ENCODE results near the gene TMEM145.

The TMEM145 gene

DNA sequence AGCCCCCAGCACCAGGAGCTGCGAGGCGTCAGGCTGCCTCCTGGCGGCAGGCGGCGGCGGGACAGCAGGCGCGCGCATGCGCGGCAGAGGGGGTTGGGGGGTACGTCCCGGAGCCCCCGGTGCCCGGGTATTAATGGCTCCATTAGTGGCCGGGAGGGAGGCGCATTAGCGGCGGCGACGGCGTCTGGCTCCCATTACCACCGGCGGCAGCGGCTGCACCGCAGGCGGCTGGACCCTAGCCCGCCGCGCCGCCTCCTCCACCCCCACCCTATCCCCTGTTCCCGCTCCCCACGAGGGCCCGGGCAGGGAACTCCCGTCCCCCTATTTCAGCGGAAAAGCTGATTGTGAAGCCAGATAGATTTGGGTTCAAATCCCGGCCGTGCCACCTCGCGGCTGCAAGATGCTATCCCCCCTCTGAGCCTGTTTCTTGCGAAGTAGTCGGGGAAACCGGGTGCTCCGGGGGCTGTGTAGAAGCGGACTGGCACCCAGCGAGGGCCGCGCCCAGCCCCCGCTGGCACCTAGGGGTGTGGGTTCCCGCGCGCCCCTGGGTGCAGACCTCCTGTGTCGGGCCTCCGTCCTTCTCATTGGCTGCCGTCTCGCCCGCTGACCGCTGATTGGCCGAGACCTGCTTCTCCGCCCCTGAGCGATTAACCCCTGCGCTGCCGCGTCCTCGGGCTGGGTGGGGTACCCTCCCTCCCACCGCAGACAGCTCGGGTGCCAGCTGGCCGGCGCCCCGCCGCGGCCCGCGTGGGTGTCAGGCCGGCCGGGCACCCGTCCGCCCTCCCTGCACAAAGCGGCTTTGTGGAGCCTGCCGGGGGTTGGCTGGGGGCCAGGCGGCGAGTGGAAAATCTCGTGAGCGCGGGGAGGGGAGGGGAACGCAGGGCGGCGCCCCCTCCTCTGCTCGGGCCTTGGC lies 33.0 kb upstream of the TMEM145 start:
- peak overlapping the region; percentile 82 for H3K4me3 ChIP-seq (ENCODE audit: low read length)
- H3K9ac ChIP-seq (ENCODE audit: low read length) = peak overlapping the region; percentile 47
- peaks cover 51% of the 10 kb centered on the region for H3K4me1 ChIP-seq (ENCODE audit: control insufficient read depth, insufficient read depth, low read length)
- peak overlapping the region; percentile 93 for H3K27ac ChIP-seq (ENCODE audit: low read depth, low read length)
- H3K36me3 ChIP-seq (ENCODE audit: control insufficient read depth, insufficient read depth, low read length) = no peaks in the 10 kb centered on the region
- H3K27me3 ChIP-seq (ENCODE audit: control insufficient read depth, insufficient read depth, low read length) = no peaks in the 10 kb centered on the region

DNA sequence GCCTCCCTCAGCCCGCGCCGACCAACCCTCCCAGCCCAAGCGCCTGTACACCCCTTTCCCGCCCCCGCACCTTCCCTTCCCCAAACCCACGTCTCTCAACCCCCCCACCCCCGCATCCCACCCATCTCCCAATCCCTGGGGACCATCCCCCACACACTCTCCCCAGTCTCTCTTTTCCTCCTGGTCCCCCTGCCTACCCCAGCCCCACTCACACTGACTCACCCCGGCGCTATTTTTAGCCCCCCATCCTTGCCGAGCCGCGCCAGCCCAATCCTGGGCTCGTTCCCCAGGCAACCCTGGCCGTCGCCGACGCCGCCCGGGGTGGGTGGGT lies 32.3 kb upstream of the TMEM145 start:
- Histone ChIP-seq H3K27me3 (ENCODE audit: control insufficient read depth, insufficient read depth, low read length) (no peaks in the 10 kb centered on the region), H3K4me3 (ENCODE audit: low read length) (peak overlapping the region; percentile 82), H3K4me1 (ENCODE audit: control insufficient read depth, insufficient read depth, low read length) (peaks cover 55% of the 10 kb centered on the region), H3K27ac (ENCODE audit: low read depth, low read length) (peak overlapping the region; percentile 93), H3K36me3 (ENCODE audit: control insufficient read depth, insufficient read depth, low read length) (no peaks in the 10 kb centered on the region), H3K9ac (ENCODE audit: low read length) (no peak overlapping the region)

DNA sequence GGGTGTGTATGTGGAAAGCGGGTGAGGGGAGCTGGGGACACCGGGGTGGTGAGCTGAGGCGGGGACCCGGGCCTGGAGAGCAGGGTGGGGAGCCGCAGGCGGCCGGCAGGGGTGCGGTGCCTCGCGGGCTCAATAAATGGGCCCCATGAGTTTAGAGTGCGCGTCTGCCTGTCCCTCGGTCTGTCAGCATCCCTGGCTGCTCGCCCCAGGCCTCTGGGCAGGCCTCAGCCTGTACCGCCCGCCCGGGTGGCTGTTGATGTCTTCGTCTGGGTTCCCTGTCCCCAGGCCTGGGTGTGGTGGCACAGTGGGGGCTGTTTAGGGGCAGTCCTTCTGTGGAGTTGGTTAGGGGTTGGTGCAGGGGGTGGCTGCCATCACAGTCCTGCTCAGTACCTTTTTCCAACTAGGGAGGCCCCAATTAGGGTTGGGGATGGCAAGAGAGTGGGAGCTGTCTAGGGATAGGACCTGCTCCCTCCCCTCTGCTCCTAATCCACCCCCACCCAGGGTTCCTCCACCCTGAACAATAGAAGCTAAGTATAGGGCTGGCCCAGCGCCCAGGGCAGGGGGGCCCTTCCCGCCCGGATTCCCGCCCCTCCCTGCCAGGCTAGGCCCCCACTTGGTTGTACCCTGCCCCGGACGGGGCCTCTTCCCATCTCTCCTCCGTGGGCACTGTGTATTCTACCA lies 31.8 kb upstream of the TMEM145 start:
- H3K4me3 ChIP-seq (ENCODE audit: low read length) = peak overlapping the region; percentile 50
- peak overlapping the region; percentile 93 for H3K27ac ChIP-seq (ENCODE audit: low read depth, low read length)
- H3K27me3 ChIP-seq (ENCODE audit: control insufficient read depth, insufficient read depth, low read length) = no peaks in the 10 kb centered on the region
- H3K9ac ChIP-seq (ENCODE audit: low read length) = no peak overlapping the region
- H3K4me1 ChIP-seq (ENCODE audit: control insufficient read depth, insufficient read depth, low read length) = peaks cover 60% of the 10 kb centered on the region
- H3K36me3 ChIP-seq (ENCODE audit: control insufficient read depth, insufficient read depth, low read length) = no peaks in the 10 kb centered on the region

DNA sequence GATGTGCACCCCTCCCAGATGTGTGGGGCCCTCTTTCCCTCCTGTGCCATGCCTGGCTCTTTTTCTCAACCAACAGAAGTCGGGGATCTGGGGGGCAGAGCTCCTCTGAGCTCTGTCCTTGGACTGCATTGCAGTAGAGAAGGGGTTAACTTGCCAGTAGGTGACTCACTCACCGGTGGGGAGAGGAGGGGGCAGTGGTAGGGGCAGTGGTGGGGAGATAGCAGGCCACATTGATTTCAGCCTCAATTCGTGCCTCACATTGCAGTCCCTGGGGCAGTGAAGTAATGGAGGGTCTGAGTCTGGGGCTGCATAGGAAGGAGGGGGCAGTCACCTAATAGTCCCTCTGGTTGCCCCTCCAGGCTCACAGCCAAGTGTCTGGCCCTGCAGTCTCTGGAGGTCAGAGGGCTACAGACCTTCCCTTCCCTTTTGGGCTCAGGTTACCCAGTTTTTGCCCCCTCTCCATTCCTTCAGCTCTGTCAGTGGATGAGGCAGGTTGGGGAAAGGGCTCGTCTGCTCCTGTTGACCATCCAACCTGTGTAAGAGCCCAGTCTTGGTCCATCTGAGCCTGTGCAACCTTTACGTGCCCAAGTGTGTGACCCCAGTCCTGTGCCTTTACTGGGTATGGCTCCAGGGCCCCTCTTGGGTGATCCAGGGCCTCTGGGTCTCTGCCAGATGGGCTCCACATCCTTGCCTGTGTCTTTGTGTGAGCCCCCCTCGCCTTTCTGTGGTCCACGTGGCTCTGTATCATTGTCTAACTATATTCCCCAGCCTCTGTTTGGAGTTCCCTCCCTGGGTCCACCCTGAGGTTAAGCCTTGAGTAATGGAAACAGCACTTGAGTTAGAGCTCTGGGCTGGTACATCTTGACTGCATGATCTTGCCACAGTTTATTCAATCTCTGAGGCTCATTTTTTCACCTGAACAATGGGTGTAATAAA lies 31.0 kb upstream of the TMEM145 start:
- H3K27me3 ChIP-seq (ENCODE audit: control insufficient read depth, insufficient read depth, low read length) = no peaks in the 10 kb centered on the region
- H3K9ac ChIP-seq (ENCODE audit: low read length) = no peak overlapping the region
- H3K27ac ChIP-seq (ENCODE audit: low read depth, low read length) = peak overlapping the region; percentile 93
- peaks cover 60% of the 10 kb centered on the region for H3K4me1 ChIP-seq (ENCODE audit: control insufficient read depth, insufficient read depth, low read length)
- no peak overlapping the region for H3K4me3 ChIP-seq (ENCODE audit: low read length)
- no peaks in the 10 kb centered on the region for H3K36me3 ChIP-seq (ENCODE audit: control insufficient read depth, insufficient read depth, low read length)

DNA sequence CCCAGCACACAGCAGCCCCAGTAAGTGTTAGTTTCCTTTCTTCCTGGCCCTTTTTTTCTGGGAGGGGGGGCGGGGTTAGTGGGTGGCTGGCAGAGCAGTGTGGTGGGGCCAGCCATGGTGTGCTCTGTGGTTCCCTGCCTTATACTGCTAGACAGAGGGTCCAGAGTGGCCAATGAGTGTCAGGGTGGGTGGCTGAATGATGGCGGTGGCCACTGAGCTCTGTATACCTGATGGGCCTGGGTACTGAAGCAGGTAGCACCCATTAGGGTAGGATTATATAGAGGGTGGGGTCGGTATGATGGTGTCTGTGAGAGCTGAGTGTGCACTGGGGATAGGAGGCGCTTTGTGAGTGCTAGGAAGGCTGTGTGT lies 30.3 kb upstream of the TMEM145 start:
- H3K9ac ChIP-seq (ENCODE audit: low read length) = no peak overlapping the region
- H3K36me3 ChIP-seq (ENCODE audit: control insufficient read depth, insufficient read depth, low read length) = peaks cover 5% of the 10 kb centered on the region
- peak overlapping the region; percentile 82 for H3K27ac ChIP-seq (ENCODE audit: low read depth, low read length)
- no peaks in the 10 kb centered on the region for H3K27me3 ChIP-seq (ENCODE audit: control insufficient read depth, insufficient read depth, low read length)
- peaks cover 55% of the 10 kb centered on the region for H3K4me1 ChIP-seq (ENCODE audit: control insufficient read depth, insufficient read depth, low read length)
- peak overlapping the region; percentile 73 for H3K4me3 ChIP-seq (ENCODE audit: low read length)

DNA sequence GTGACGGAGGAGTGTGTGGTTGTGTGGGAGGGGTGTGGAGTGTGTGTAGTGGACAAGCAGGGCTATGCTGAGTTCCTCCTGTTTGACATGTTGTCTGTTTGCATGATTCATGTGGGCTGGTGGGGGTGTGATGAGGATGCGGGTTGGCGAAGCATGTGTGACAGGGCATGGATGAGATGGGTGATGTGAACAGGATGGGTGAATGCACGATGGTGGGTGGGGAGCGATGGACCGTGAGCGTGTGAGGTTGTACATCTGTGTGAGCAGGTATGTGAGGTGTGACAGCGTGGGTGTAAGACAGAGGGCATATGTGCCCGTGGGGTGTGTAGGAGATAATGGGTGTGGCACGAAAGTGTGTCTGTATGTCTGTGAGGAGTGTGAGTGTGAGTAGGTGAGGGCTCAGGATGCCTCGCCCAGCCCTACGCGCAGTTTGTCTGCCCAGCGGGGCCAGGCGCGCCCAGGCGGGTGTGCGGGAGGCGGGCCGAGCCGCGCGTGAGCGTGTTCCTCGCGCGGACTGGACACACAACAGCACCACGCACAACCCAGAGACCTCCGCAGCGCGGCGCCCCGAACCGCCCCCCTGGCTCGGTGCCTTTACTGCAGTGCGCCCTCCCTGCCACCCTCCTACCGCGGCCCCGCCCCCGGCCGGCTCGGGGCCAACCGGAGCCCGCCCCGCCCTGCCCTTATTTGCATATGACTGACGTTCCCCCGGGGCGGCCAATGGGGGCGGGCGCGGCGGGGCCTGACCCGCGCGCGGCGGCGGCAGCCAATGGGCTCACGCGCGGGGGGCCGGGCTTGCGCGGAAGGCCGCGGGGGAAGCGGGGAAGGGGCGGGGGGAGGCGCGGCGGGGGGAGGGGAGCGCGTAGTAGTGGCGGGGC lies 29.7 kb upstream of the TMEM145 start:
- Histone ChIP-seq H3K36me3 (ENCODE audit: control insufficient read depth, insufficient read depth, low read length) (peaks cover 9% of the 10 kb centered on the region), H3K4me1 (ENCODE audit: control insufficient read depth, insufficient read depth, low read length) (peaks cover 49% of the 10 kb centered on the region), H3K27ac (ENCODE audit: low read depth, low read length) (peak overlapping the region; percentile 82), H3K27me3 (ENCODE audit: control insufficient read depth, insufficient read depth, low read length) (no peaks in the 10 kb centered on the region), H3K9ac (ENCODE audit: low read length) (peak overlapping the region; percentile 36), H3K4me3 (ENCODE audit: low read length) (peak overlapping the region; percentile 73)

DNA sequence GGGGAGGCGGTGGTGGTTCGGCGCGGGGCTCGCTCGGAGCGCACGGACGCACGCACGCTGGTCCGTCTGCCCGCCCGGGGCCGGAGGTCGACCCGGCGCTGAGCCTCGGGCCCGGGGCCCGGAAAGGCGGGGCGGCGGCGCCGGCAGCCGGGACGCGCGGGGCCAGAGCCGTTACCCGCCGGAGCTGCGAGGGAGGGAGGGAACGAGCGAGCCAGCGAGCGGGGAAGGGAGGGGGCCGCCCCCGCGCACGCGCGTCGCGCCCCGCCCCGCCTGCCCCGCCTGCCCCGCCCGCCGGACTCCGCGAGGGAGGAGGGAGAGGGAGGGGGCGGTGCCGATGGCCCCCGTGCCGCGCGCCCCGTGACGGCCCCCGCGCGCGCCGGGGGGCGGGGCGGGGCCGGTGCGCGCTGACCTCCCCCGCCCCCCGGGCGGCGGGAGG lies 29.0 kb upstream of the TMEM145 start:
- H3K36me3 ChIP-seq (ENCODE audit: control insufficient read depth, insufficient read depth, low read length) = peaks cover 14% of the 10 kb centered on the region
- H3K4me3 ChIP-seq (ENCODE audit: low read length) = peak overlapping the region; percentile 59
- H3K9ac ChIP-seq (ENCODE audit: low read length) = no peak overlapping the region
- peak overlapping the region; percentile 72 for H3K27ac ChIP-seq (ENCODE audit: low read depth, low read length)
- no peaks in the 10 kb centered on the region for H3K27me3 ChIP-seq (ENCODE audit: control insufficient read depth, insufficient read depth, low read length)
- H3K4me1 ChIP-seq (ENCODE audit: control insufficient read depth, insufficient read depth, low read length) = peaks cover 42% of the 10 kb centered on the region

DNA sequence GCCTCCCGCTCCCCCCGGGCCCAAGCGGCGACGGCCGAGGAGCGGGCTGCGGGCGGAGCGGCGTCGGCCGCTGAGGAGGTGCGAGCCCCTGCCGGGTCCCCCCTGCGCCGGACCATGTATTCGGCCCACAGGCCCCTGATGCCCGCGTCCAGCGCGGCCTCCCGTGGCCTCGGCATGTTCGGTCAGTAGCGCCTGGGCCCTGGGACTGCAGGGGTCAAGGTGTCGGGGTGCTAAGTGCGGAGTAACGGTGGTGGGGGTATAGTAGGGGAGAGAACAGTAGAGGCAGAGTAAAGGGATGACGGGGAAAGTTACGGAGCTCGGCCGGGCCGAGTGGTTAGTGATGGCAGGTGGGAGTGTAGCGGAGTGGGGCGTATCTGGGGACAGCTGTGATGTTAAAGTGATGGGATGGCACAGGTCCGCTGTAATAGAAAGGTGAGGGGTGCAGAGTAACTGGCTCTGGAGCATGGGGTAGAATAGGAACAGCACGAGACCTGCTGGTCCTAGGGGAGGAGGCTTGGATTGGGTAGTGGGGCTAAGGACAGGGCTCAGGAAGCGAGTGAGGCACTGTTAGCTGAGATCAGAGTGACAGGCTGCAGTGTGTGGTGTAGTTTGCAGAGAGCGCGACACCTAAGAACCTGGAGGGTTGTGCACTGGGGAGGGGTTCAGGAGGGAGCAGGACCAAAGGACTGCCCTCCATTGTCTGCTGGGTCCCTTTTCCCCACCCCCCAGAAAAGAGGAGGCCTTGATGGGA lies 28.3 kb upstream of the TMEM145 start:
- Histone ChIP-seq H3K4me1 (ENCODE audit: control insufficient read depth, insufficient read depth, low read length) (peaks cover 36% of the 10 kb centered on the region), H3K36me3 (ENCODE audit: control insufficient read depth, insufficient read depth, low read length) (peaks cover 20% of the 10 kb centered on the region), H3K27me3 (ENCODE audit: control insufficient read depth, insufficient read depth, low read length) (no peaks in the 10 kb centered on the region), H3K4me3 (ENCODE audit: low read length) (peak overlapping the region; percentile 79), H3K9ac (ENCODE audit: low read length) (peak overlapping the region; percentile 67), H3K27ac (ENCODE audit: low read depth, low read length) (peak overlapping the region; percentile 77)

DNA sequence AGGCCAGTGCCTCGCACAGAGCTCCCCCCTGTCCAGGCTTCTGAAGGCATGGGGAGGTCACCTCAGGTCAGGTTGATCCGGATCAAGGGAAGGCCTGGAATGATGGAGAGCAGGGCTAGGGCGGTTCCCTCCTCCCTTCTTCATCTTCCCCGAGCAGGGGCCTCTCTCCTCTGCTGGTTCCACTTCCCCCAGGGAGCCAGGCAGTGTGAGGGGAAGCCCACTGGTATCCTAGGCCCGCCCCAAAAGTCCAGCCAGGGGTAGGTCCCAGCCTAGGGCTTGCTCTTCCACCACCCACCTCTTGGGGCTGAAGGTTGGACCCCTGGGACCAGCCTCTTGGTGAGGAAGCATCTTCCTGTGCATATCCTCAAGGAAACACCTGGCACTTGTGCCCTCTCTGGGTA lies 27.6 kb upstream of the TMEM145 start:
- Histone ChIP-seq H3K27me3 (ENCODE audit: control insufficient read depth, insufficient read depth, low read length) (no peaks in the 10 kb centered on the region), H3K36me3 (ENCODE audit: control insufficient read depth, insufficient read depth, low read length) (peaks cover 27% of the 10 kb centered on the region), H3K4me3 (ENCODE audit: low read length) (peak overlapping the region; percentile 79), H3K4me1 (ENCODE audit: control insufficient read depth, insufficient read depth, low read length) (peaks cover 36% of the 10 kb centered on the region), H3K9ac (ENCODE audit: low read length) (no peak overlapping the region), H3K27ac (ENCODE audit: low read depth, low read length) (peak overlapping the region; percentile 77)

DNA sequence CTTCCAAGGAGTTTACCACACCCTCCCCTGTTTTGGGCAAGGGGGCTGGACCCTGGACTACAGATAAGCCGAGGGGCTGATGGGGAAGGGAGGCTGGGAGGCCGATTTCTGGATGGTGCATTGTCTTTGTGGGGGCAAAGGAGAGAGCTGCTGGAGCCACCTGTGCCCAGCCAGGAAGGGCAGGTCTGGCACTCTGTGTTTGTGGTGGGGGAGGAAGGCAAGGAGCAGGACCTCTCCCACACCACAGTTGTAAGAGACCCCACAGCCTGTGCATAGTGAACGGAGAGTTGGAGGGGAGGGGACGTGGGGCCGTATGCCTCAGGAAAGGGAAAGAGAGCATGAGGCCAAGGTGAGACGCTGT lies 27.1 kb upstream of the TMEM145 start:
- H3K27ac ChIP-seq (ENCODE audit: low read depth, low read length) = peak overlapping the region; percentile 77
- peak overlapping the region; percentile 79 for H3K4me3 ChIP-seq (ENCODE audit: low read length)
- H3K9ac ChIP-seq (ENCODE audit: low read length) = no peak overlapping the region
- peaks cover 29% of the 10 kb centered on the region for H3K36me3 ChIP-seq (ENCODE audit: control insufficient read depth, insufficient read depth, low read length)
- no peaks in the 10 kb centered on the region for H3K27me3 ChIP-seq (ENCODE audit: control insufficient read depth, insufficient read depth, low read length)
- peaks cover 36% of the 10 kb centered on the region for H3K4me1 ChIP-seq (ENCODE audit: control insufficient read depth, insufficient read depth, low read length)
